H1 (cell line): ENCODE results near the gene PEX14. TPM values are rescaled to one million over a fixed set of nuclear protein-coding genes. Genes with fewer than 3 reads are reported as not detected.

Experiments used
- CTCF ChIA-PET: fragments of 300-600 bp; sonication (Branson Sonifier 250); formaldehyde crosslinking; loops from one replicate; lab custom pipeline; 2021; ENCODE audit not compliant: partially characterized antibody; lab: Charles Lee
- POLR2A ChIA-PET: fragments of 300-600 bp; sonication (Branson Sonifier 250); formaldehyde crosslinking; loops from one replicate; lab custom pipeline; 2021; ENCODE audit warnings: inconsistent platforms; ENCODE audit not compliant: partially characterized antibody; lab: Charles Lee
- DNase-seq, 2 experiments: peaks; one replicate each; pipeline versions ENCODE4 v3.0.0 to v3.0.0-alpha.2; 2010 to 2022; ENCODE audit warnings: low spot score in 2 of 2, low read depth in 1 of 2, mixed read lengths in 1 of 2
- FAIRE-seq: peaks from 2 replicates; lab custom pipeline; 2011; peaks lifted over from hg19 to GRCh38; lab: Jason Lieb, UNC
- H2AFZ ChIP-seq: 2 replicates; pipeline ENCODE4 v1.8.1; 2012; ENCODE audit warnings: low read length, inconsistent platforms
- H2AK5ac ChIP-seq: 2 replicates; pipeline ENCODE4 v1.6.1; 2013; ENCODE audit warnings: low read depth, low read length
- H2BK120ac ChIP-seq: replicated peaks from 2 replicates; pipeline ENCODE3; 2013; ENCODE audit warnings: low read depth, low read length, inconsistent platforms
- H2BK12ac ChIP-seq: 2 replicates; pipeline ENCODE4 v1.6.1; 2013; ENCODE audit warnings: low read depth, low read length
- H2BK15ac ChIP-seq: 2 replicates; pipeline ENCODE4 v1.6.1; 2013; ENCODE audit warnings: low read length
- H2BK20ac ChIP-seq: 2 replicates; pipeline ENCODE4 v1.6.1; 2013; ENCODE audit warnings: low read length
- H2BK5ac ChIP-seq: 2 replicates; pipeline ENCODE4 v1.6.1; 2013; ENCODE audit warnings: low read depth, low read length
- H3K14ac ChIP-seq: 2 replicates; pipeline ENCODE4 v1.6.1; 2013; ENCODE audit warnings: inconsistent platforms; ENCODE audit not compliant: insufficient read length
- H3K18ac ChIP-seq: 2 replicates; pipeline ENCODE4 v1.6.1; 2013; ENCODE audit warnings: low read length; ENCODE audit errors: extremely low read depth
- H3K23ac ChIP-seq: 2 replicates; pipeline ENCODE4 v1.6.1; 2013; ENCODE audit warnings: inconsistent platforms; ENCODE audit not compliant: insufficient read length
- H3K23me2 ChIP-seq: 2 replicates; pipeline ENCODE4 v1.6.1; 2013; ENCODE audit warnings: low read depth, low read length
- H3K27ac ChIP-seq: 2 replicates; pipeline ENCODE4 v1.6.1; 2011; ENCODE audit warnings: low read depth, low read length, inconsistent platforms
- H3K27me3 ChIP-seq, 4 experiments: replicated peaks in 1 of 4; 1 replicate in 1 of 4; 2 replicates in 3 of 4; pipeline versions ENCODE4 v1.6.1 to v1.8.1; 2011 to 2013; ENCODE audit warnings: low read length in 3 of 4, mild to moderate bottlenecking in 3 of 4, inconsistent platforms in 2 of 4, mixed read lengths in 2 of 4, moderate library complexity in 1 of 4; ENCODE audit not compliant: control insufficient read depth in 3 of 4, insufficient read depth in 3 of 4; ENCODE audit errors: extremely low read depth in 1 of 4
- H3K36me3 ChIP-seq, 4 experiments: 2 replicates each; pipeline versions ENCODE4 v1.6.1 to v1.8.1; 2011 to 2013; ENCODE audit warnings: mild to moderate bottlenecking in 4 of 4, low read length in 3 of 4, moderate library complexity in 2 of 4, control low read depth in 1 of 4, inconsistent platforms in 1 of 4; ENCODE audit not compliant: insufficient read depth in 4 of 4, control insufficient read depth in 2 of 4
- H3K4ac ChIP-seq: replicated peaks from 2 replicates; pipeline ENCODE3; 2013; ENCODE audit warnings: low read length, low read depth, mixed read lengths, inconsistent platforms; ENCODE audit not compliant: insufficient read length
- H3K4me1 ChIP-seq, 4 experiments: replicated peaks in 1 of 4; 1 replicate in 1 of 4; 2 replicates in 3 of 4; pipeline versions ENCODE4 v1.6.1 to v1.8.1; 2011 to 2013; ENCODE audit warnings: low read length in 3 of 4, inconsistent platforms in 2 of 4, mixed read lengths in 1 of 4; ENCODE audit not compliant: insufficient read depth in 4 of 4, control insufficient read depth in 3 of 4
- H3K4me2 ChIP-seq, 2 experiments: 2 replicates each; pipeline versions ENCODE4 v1.6.1 to v1.8.1; 2011 to 2013; ENCODE audit warnings: low read depth in 2 of 2, low read length in 2 of 2, control low read depth in 1 of 2, inconsistent platforms in 1 of 2, mild to moderate bottlenecking in 1 of 2; ENCODE audit not compliant: insufficient read depth in 1 of 2
- H3K4me3 ChIP-seq, 4 experiments: fragments of 200-600, 300-600 bp in 1 of 4; sonication (generic), shearing (Covaris generic), sonication (Bioruptor Twin) in 1 of 4; 2 replicates each; pipeline versions ENCODE4 v1.5.1 to v1.8.1; 2011 to 2016; ENCODE audit warnings: low read length in 4 of 4, low read depth in 3 of 4, control low read depth in 2 of 4, inconsistent platforms in 2 of 4, mild to moderate bottlenecking in 2 of 4, mixed read lengths in 1 of 4, moderate library complexity in 1 of 4; ENCODE audit not compliant: insufficient read depth in 2 of 4; ENCODE audit errors: extremely low read depth in 1 of 4
- H3K56ac ChIP-seq: replicated peaks from 2 replicates; pipeline ENCODE3; 2013; ENCODE audit warnings: low read depth, mild to moderate bottlenecking, mixed read lengths, low read length, inconsistent platforms; ENCODE audit not compliant: insufficient read length
- H3K79me1 ChIP-seq: 2 replicates; pipeline ENCODE4 v1.6.1; 2013; ENCODE audit warnings: low read depth, low read length, control low read depth
- H3K79me2 ChIP-seq, 2 experiments: 2 replicates each; pipeline versions ENCODE4 v1.6.1 to v1.8.1; 2012 to 2013; ENCODE audit warnings: low read length in 2 of 2, mild to moderate bottlenecking in 2 of 2, inconsistent platforms in 1 of 2; ENCODE audit not compliant: insufficient read depth in 2 of 2, control insufficient read depth in 1 of 2
- H3K9ac ChIP-seq, 4 experiments: replicated peaks in 1 of 4; 1 replicate in 1 of 4; 2 replicates in 3 of 4; pipeline versions ENCODE4 v1.6.1 to v1.8.1; 2011 to 2013; ENCODE audit warnings: low read depth in 3 of 4, low read length in 3 of 4, control low read depth in 2 of 4, mild to moderate bottlenecking in 2 of 4, moderate library complexity in 2 of 4, inconsistent platforms in 1 of 4; ENCODE audit errors: extremely low read depth in 1 of 4
- H3K9me3 ChIP-seq, 2 experiments: 2 replicates each; pipeline versions ENCODE4 v1.6.1 to v1.8.1; 2012 to 2013; ENCODE audit warnings: mild to moderate bottlenecking in 2 of 2, moderate library complexity in 2 of 2, control low read depth in 1 of 2, inconsistent platforms in 1 of 2, low read depth in 1 of 2, low read length in 1 of 2, mixed read lengths in 1 of 2; ENCODE audit not compliant: insufficient read depth in 2 of 2
- H4K20me1 ChIP-seq, 2 experiments: replicated peaks in 1 of 2; 2 replicates each; pipeline versions ENCODE3 to v1.8.1; 2011 to 2013; ENCODE audit warnings: inconsistent platforms in 2 of 2, low read length in 2 of 2, mild to moderate bottlenecking in 1 of 2; ENCODE audit not compliant: insufficient read depth in 2 of 2, control insufficient read depth in 1 of 2
- H4K5ac ChIP-seq: 2 replicates; pipeline ENCODE4 v1.6.1; 2013; ENCODE audit warnings: low read length, low read depth, mixed read lengths, inconsistent platforms; ENCODE audit not compliant: insufficient read length
- H4K8ac ChIP-seq: 2 replicates; pipeline ENCODE4 v1.8.0; 2013; ENCODE audit warnings: mild to moderate bottlenecking, moderate library complexity, low read length, inconsistent platforms; ENCODE audit not compliant: insufficient read depth; ENCODE audit errors: extremely low read depth
- H4K91ac ChIP-seq: replicated peaks from 2 replicates; pipeline ENCODE3; 2013; ENCODE audit warnings: low read length, mixed read lengths, inconsistent platforms; ENCODE audit not compliant: insufficient read length
- BACH1 ChIP-seq: IDR thresholded peaks from 2 replicates; pipeline ENCODE4 v1.6.1; 2012; ENCODE audit warnings: low read length, improper control_type of control experiment
- HDAC2 ChIP-seq, 2 experiments: fragments of 300-600 bp in 1 of 2; sonication (generic) in 1 of 2; IDR thresholded peaks; 2 replicates each; pipeline ENCODE4 v1.6.1; 2011 to 2012; ENCODE audit warnings: low read depth in 2 of 2, low read length in 2 of 2, mild to moderate bottlenecking in 2 of 2, moderate library complexity in 2 of 2, borderline replicate concordance in 1 of 2, inconsistent platforms in 1 of 2
- WGBS, 2 experiments: shearing (Covaris generic) in 1 of 2; methylation state at CpG; one replicate each; pipeline versions ENCODE4 v1.1.6 to v1.1.7; 2013 to 2015; ENCODE audit warnings: low lambda C conversion rate in 2 of 2, mixed read lengths in 2 of 2, inconsistent platforms in 1 of 2, low coverage in 1 of 2, missing lambda C conversion rate in 1 of 2; ENCODE audit not compliant: insufficient replicate concordance in 2 of 2, insufficient coverage in 1 of 2, insufficient read length in 1 of 2; ENCODE audit errors: extremely low coverage in 1 of 2, missing lambda C conversion rate in 1 of 2; 5-methylcytosine and 5-hydroxymethylcytosine counted together
- polyA plus RNA-seq, 7 experiments: library from polyadenylated mRNA; depleted of rRNA in 3 of 7; stranded (reverse) in 5 of 7; unstranded in 2 of 7; fragments of >200 nt in 5 of 7; fragments of 200-250 nt in 2 of 7; gene quantifications; 1 replicate in 5 of 7; 2 replicates in 1 of 7; 4 replicates in 1 of 7; pipeline versions ENCODE4 v1.2.1 to v1.2.3, GENCODE V29; 2011 to 2013; ENCODE audit warnings: missing spikeins in 2 of 7, mixed read lengths in 2 of 7
- total RNA-seq: library from RNA; stranded (reverse); fragmentation: NEBNext Ultra II Directional; extraction: Animal tissue kit (Norgen Biotek cat#: 25700); gene quantifications from 2 replicates; pipeline ENCODE4 v1.2.1, GENCODE V29; 2021

PEX14 gene
- total and polyA plus RNA-seq, 2 of the 8 experiments (the other 6 are each of a cell fraction or from before 2014, with no cell fraction given): 13.0 to 19.8 TPM

DNA sequence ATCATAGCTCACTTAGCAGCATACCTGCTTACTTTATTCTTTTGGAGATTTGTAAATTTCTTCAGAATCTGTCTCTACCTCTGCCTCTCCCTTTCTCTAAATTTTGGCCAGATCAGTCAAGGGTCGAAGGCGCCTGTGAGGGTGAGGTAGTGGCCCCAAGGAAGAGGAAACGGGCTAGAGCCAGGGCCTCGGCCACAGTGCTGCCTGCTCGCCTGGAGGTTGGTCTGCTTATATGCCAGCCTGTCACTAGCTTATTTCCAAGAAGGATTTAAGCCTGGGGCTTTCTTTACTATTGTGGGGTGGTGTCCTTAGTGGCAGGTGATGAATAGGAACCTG lies 19.6 kb downstream of the PEX14 start:
- H2BK15ac ChIP-seq: no peak overlapping the region
- TF ChIP-seq BACH1 (no peak), HDAC2 (IDR thresholded peaks at IDR 0.05; ENCODE audit: borderline replicate concordance in 1 of 2, low read depth in 2 of 2, low read length in 2 of 2) (no peak)
- TF ChIP-seq, all 59 proteins: peak for 0
- H3K4me2 ChIP-seq: no peak overlapping the region
- H4K91ac ChIP-seq: no peak overlapping the region
- H2BK5ac ChIP-seq: no peak overlapping the region
- no peak overlapping the region for H3K23ac ChIP-seq
- H3K18ac ChIP-seq: no peak overlapping the region
- H2AFZ ChIP-seq: no peak overlapping the region
- H3K79me1 ChIP-seq: peaks cover 6% of the 10 kb centered on the region; the same call in 1 of the 2 replicates
- ChIA-PET CTCF (interaction anchor here (0.6 to 8.5 kb wide), 40 partner anchors 9 to 481 kb away, joined by 3 to 132 read pairs (median 3); partner anchors contain the start of genes CENPS, CORT, PEX14 and PGD), POLR2A (interaction anchor here (1.1 to 2.3 kb wide), 3 partner anchors 20 to 85 kb away, joined by 3 to 8 read pairs (median 4); partner anchors contain the start of gene PEX14)
- H3K56ac ChIP-seq: no peak overlapping the region
- H2AK5ac ChIP-seq: no peak overlapping the region
- peaks cover 4 to 6% (median 5%) of the 10 kb centered on the region in 4 experiments; a peak in 5 of 7 replicates for H3K4me1 ChIP-seq
- peaks cover 0 to 4% (median 0%) of the 10 kb centered on the region in 4 experiments; a peak in 1 of 8 replicates for H3K36me3 ChIP-seq
- peaks cover 4 to 7% of the 10 kb centered on the region in 2 experiments for H4K20me1 ChIP-seq
- no peak overlapping the region for H3K14ac ChIP-seq
- H2BK12ac ChIP-seq: no peak overlapping the region
- no peak overlapping the region for H2BK20ac ChIP-seq
- H4K8ac ChIP-seq: no peak overlapping the region
- H4K5ac ChIP-seq: no peak overlapping the region
- no peak overlapping the region for H3K27ac ChIP-seq
- 89% methylated on average over 5 of the region's 5 CpGs; no CpG with 5 or more reads in 1 of the 2 experiments for WGBS, 2 experiments
- peaks cover 0 to 41% of the 10 kb centered on the region in 2 experiments; a peak in 2 of 4 replicates for H3K79me2 ChIP-seq
- no peak overlapping the region for H3K4me3 ChIP-seq
- no peak for FAIRE-seq
- H3K27me3 ChIP-seq: no peaks in the 10 kb centered on the region
- no peaks in the 10 kb centered on the region for H3K9me3 ChIP-seq
- H3K4ac ChIP-seq: no peak overlapping the region
- H3K9ac ChIP-seq: no peak overlapping the region
- no peaks in the 10 kb centered on the region for H3K23me2 ChIP-seq
- DNase-seq: no peak
- H2BK120ac ChIP-seq: no peak overlapping the region
